Esophagus squamous epithelium (tissue), 5 donors: ENCODE results near the gene ZNF687. TPM values are rescaled to one million over a fixed set of nuclear protein-coding genes. Genes with fewer than 3 reads are reported as not detected.

Source experiments
- DNase-seq: peaks from one replicate; lab custom pipeline; 2025; lab: John Stamatoyannopoulos, UW
- H3K27ac ChIP-seq, 4 donors: fragments of 200-600 bp; sonication (generic); one replicate each; pipeline ENCODE4 v1.5.1; 2016 to 2019; ENCODE audit warnings: mild to moderate bottlenecking in 1 of 4
- H3K27me3 ChIP-seq, 4 donors: fragments of 200-600 bp; sonication (generic); 1 replicate in 3 of 4; 2 replicates in 1 of 4; pipeline versions ENCODE4 v1.5.1 to v1.6.0; 2017 to 2021; ENCODE audit warnings: antibody characterized with exemption in 1 of 4
- H3K36me3 ChIP-seq, 3 donors: fragments of 200-600 bp; sonication (generic); one replicate each; pipeline ENCODE4 v1.5.1; 2016 to 2019
- H3K4me1 ChIP-seq, 3 donors: fragments of 200-600 bp; sonication (generic); one replicate each; pipeline ENCODE4 v1.5.1; 2017 to 2019
- H3K4me3 ChIP-seq, 4 donors: fragments of 200-600 bp; sonication (generic); 1 replicate in 3 of 4; 2 replicates in 1 of 4; pipeline ENCODE4 v1.5.1; 2016 to 2019; ENCODE audit warnings: mild to moderate bottlenecking in 2 of 4, moderate library complexity in 1 of 4
- H3K9me3 ChIP-seq, 3 donors: fragments of 200-600 bp; sonication (generic); one replicate each; pipeline ENCODE4 v1.5.1; 2016 to 2019
- POLR2A ChIP-seq, 4 donors: fragments of 450-650 bp; IDR thresholded peaks; one replicate each; pipeline ENCODE4 v1.6.1; 2017; ENCODE audit warnings: antibody characterized with exemption in 4 of 4, mild to moderate bottlenecking in 4 of 4, moderate library complexity in 3 of 4
- WGBS, 2 donors: methylation state at CpG; one replicate each; pipeline ENCODE4 v1.1.5; 2018; 5-methylcytosine and 5-hydroxymethylcytosine counted together
- intact Hi-C: fragments of 100-400 bp; cut with DNase I; formaldehyde crosslinking; loops from one replicate; pipeline ENCODE4 v1.15.0; 2022
- total RNA-seq, 4 donors: library from RNA; depleted of rRNA; stranded (reverse); fragments of >200 nt; gene quantifications; one replicate each; pipeline ENCODE4 v1.1.0, GENCODE V29; 2016
- TF ChIP-seq, protein P1 (sequence below), 6 experiments: fragments of 450-650 bp in 4 of 6; fragments of 200-600 bp in 2 of 6; sonication (generic) in 2 of 6; IDR thresholded peaks; one replicate each; pipeline ENCODE4 v1.5.1; 2016 to 2019; ENCODE audit warnings: antibody characterized with exemption in 6 of 6, mild to moderate bottlenecking in 4 of 6, moderate library complexity in 4 of 6
- donor health status: DM: yes; HTN: yes; CAD: no.

ZNF687 gene
- total RNA-seq, 4 donors from 2014 or later, result 16.5 to 28.5 (median 18.3) TPM

DNA sequence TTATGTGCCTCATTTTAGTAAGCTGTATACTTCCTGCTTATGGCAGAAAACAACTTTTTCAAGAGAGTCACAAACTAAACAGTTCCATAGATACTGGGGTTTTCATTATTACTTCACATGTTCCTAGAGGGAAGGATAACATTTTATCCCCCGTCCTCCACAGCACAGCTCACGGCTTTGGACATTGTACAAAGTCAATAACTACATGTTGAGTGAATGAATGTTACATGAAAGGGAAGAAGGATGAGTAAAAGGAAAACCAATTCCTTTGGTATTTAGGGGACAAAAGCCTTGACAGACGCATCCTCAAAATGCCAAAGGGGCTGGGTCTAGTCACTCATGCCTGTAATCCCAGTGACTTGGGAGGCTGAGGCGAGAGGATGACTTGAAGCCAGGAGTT lies 30.3 kb downstream of the ZNF687 start:
- 65 to 71% methylated on average over 4 of the region's 4 CpGs for WGBS, 2 donors
- Histone ChIP-seq H3K9me3 (no peaks in the 10 kb centered on the region), H3K4me3 (no peak overlapping the region), H3K27ac (peak overlapping the region; percentile 66 to 88 (median 79)), H3K27me3 (no peaks in the 10 kb centered on the region), H3K36me3 (peaks cover 10 to 80% (median 35%) of the 10 kb centered on the region in 3 donors), H3K4me1 (peaks cover 36 to 61% (median 50%) of the 10 kb centered on the region in 3 donors)
- no peak for DNase-seq
- TF ChIP-seq, protein P1, sequence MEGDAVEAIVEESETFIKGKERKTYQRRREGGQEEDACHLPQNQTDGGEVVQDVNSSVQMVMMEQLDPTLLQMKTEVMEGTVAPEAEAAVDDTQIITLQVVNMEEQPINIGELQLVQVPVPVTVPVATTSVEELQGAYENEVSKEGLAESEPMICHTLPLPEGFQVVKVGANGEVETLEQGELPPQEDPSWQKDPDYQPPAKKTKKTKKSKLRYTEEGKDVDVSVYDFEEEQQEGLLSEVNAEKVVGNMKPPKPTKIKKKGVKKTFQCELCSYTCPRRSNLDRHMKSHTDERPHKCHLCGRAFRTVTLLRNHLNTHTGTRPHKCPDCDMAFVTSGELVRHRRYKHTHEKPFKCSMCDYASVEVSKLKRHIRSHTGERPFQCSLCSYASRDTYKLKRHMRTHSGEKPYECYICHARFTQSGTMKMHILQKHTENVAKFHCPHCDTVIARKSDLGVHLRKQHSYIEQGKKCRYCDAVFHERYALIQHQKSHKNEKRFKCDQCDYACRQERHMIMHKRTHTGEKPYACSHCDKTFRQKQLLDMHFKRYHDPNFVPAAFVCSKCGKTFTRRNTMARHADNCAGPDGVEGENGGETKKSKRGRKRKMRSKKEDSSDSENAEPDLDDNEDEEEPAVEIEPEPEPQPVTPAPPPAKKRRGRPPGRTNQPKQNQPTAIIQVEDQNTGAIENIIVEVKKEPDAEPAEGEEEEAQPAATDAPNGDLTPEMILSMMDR (IDR thresholded peaks at IDR 0.05), result no peak
- TF ChIP-seq POLR2A (IDR thresholded peaks at IDR 0.05), result no peak
- intact Hi-C loops, result no loop called here

DNA sequence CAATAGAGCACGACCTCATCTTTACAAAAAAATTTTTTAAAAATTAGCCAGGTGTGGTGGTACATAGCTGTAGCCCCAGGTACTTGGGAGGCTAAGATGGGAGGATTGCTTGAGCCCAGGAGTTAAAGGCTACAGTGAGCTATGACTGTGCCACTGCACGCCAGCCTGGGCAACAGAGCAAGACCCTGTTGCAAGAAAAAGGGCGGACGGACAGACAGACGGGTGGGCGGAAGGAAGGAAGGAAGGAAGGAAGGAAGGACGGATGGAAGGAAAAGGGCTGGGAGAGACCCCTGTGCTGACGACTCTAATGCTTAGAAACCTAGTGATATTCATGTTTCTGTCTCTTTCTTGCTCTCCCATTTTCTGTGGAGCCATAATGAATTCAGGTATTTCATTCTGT lies 30.7 kb downstream of the ZNF687 start:
- intact Hi-C loops, result no loop called here
- WGBS, 2 donors, result 83 to 87% methylated on average over 8 of the region's 8 CpGs
- H3K27ac ChIP-seq, result peak overlapping the region in 3 of 4 donors; percentile 74 to 88 (median 84)
- H3K9me3 ChIP-seq, result no peaks in the 10 kb centered on the region
- H3K4me1 ChIP-seq, result peaks cover 36 to 61% (median 50%) of the 10 kb centered on the region in 3 donors
- no peaks in the 10 kb centered on the region for H3K27me3 ChIP-seq
- DNase-seq, result no peak
- H3K4me3 ChIP-seq, result no peak overlapping the region
- peaks cover 9 to 80% (median 31%) of the 10 kb centered on the region in 3 donors for H3K36me3 ChIP-seq
- TF ChIP-seq, protein P1 (IDR thresholded peaks at IDR 0.05), result no peak
- TF ChIP-seq POLR2A (IDR thresholded peaks at IDR 0.05), result no peak

DNA sequence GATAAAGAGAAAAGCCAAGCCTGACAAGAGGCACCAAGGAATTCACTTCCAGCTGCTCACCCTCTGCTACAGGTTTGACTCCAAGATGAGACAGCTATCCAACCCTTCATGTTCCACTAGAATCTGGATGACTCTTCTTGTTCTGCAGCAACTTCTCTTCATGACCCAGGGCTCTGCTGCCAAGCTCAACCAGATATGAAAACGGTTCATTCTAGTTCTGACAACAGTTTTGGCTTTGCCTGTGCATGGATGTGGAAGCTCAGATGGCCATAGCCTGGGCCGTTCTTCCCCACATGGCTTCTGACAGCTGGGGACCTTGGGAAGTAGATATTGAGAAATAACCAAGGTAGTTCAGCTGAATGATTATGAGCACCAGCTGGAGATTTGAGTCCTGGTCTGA lies 31.4 kb downstream of the ZNF687 start:
- no peak overlapping the region for H3K4me3 ChIP-seq
- 31 to 50% methylated on average over 2 of the region's 2 CpGs for WGBS, 2 donors
- intact Hi-C loops, result no loop called here
- peaks cover 9 to 80% (median 24%) of the 10 kb centered on the region in 3 donors for H3K36me3 ChIP-seq
- no peaks in the 10 kb centered on the region for H3K27me3 ChIP-seq
- no peak for DNase-seq
- H3K27ac ChIP-seq, result peak overlapping the region; percentile 8 to 88 (median 67)
- TF ChIP-seq, protein P1 (IDR thresholded peaks at IDR 0.05), result no peak
- TF ChIP-seq POLR2A (IDR thresholded peaks at IDR 0.05), result no peak
- no peaks in the 10 kb centered on the region for H3K9me3 ChIP-seq
- peaks cover 36 to 61% (median 50%) of the 10 kb centered on the region in 3 donors for H3K4me1 ChIP-seq

DNA sequence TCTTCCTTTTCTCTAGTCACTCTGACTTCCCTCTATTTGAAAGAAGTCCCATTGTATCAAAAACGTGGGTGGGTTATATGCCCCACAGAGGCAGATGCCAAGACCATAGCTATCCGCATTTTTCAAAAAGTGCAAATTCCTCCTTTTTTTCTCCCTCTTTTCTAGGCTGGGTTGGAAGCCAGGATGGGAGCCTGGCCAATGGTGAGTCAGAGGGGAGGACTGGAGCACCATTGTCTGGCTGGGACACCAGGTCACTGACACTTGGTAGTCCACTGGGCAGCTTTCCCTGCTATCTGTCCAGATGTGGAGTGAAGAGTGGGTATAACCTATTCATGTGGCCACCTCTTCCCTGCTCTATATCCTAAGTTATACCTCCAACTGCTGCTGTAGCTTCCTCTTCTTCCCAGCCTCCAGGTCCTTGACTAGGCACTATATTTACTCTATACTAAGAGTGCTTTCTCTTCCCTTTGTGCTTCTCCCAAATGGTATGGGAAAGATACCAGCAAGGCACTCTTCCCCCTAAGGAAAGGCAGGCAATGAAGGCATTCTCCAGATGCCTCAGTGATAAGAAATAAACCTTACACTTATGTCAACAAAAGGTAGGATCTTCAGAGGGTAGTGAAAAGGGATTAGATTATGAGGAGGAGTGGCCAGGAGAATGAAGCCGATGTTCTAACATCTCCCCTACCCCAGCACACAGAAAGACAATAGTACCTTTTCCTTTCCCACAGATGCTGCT lies 32.2 kb downstream of the ZNF687 start:
- Histone ChIP-seq H3K36me3 (peaks cover 9 to 80% (median 18%) of the 10 kb centered on the region in 3 donors), H3K27me3 (no peaks in the 10 kb centered on the region), H3K27ac (peak overlapping the region; percentile 8 to 88 (median 67)), H3K4me1 (peaks cover 36 to 66% (median 50%) of the 10 kb centered on the region in 3 donors), H3K4me3 (no peak overlapping the region), H3K9me3 (no peaks in the 10 kb centered on the region)
- DNase-seq, result no peak
- intact Hi-C loops, result no loop called here
- WGBS, 2 donors, result 30 to 55% methylated on average over 3 of the region's 3 CpGs
- TF ChIP-seq, protein P1 (IDR thresholded peaks at IDR 0.05), result no peak
- no peak for TF ChIP-seq POLR2A (IDR thresholded peaks at IDR 0.05)

DNA sequence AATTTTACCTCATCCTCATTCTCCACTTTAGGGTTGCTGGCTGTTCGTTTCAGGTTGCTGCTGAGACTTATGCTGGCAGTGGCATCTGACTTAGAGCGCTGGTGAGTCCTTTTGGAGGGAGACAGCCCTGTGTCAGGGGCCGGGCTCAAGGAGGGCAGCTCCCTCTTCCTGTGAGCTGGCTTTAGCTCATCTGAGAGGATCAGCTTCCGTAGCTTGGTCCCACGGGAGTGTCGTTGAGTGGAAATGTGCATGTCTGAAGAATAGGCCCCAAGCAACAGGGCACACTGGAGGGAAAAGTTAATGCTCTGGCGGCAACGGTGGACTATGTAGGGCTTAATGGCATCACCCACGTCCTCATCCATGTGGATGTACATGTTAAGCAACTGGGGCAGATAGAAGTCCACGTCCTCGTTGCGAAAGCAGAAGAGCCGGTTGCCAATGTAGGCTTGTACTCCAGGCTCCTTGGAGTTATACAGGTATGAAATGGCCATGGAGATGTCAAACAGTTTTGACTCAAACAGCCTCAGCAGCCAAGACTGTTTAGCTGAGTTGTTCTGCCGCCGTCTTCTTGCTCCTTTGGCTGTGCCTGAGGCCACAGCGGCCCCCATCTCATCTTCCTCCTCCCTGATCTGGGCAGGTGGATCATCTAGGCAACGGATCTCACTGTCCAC lies 33.6 kb downstream of the ZNF687 start:
- H3K4me3 ChIP-seq, result no peak overlapping the region
- no peaks in the 10 kb centered on the region for H3K27me3 ChIP-seq
- peaks cover 9 to 82% (median 18%) of the 10 kb centered on the region in 3 donors for H3K36me3 ChIP-seq
- intact Hi-C loops, result no loop called here
- 92 to 94% methylated on average over 11 to 13 of the region's 17 CpGs for WGBS, 2 donors
- DNase-seq, result no peak
- no peaks in the 10 kb centered on the region for H3K9me3 ChIP-seq
- no peak overlapping the region for H3K27ac ChIP-seq
- peaks cover 36 to 66% (median 43%) of the 10 kb centered on the region in 3 donors for H3K4me1 ChIP-seq
- TF ChIP-seq, protein P1 (IDR thresholded peaks at IDR 0.05), result no peak
- no peak for TF ChIP-seq POLR2A (IDR thresholded peaks at IDR 0.05)
